Type B pancreatic cell (in vitro differentiated cells): ENCODE results near the gene CFAP410. TPM values are rescaled to one million over a fixed set of nuclear protein-coding genes. Genes with fewer than 3 reads are reported as not detected.

ENCODE experiments used
- DNase-seq: peaks from one replicate; pipeline ENCODE4 v3.0.0; 2021; ENCODE audit warnings: mixed read lengths; ENCODE audit not compliant: unreplicated experiment; ENCODE audit errors: extremely low spot score
- H3K27ac Mint-ChIP-seq: 2 replicates; pipeline ENCODE4 v1.8.0; 2021; ENCODE audit warnings: mild to moderate bottlenecking, mixed read lengths
- H3K27me3 Mint-ChIP-seq: 2 replicates; pipeline ENCODE4 v1.8.0; 2021; ENCODE audit warnings: mixed read lengths
- H3K36me3 Mint-ChIP-seq: 2 replicates; pipeline ENCODE4 v1.8.0; 2021; ENCODE audit warnings: mixed read lengths
- H3K4me1 Mint-ChIP-seq: one replicate; pipeline ENCODE4 v1.8.0; 2021; ENCODE audit warnings: mixed read lengths; ENCODE audit not compliant: unreplicated experiment
- H3K4me3 Mint-ChIP-seq: 2 replicates; pipeline ENCODE4 v1.8.0; 2021; ENCODE audit warnings: mild to moderate bottlenecking, mixed read lengths
- H3K9me3 Mint-ChIP-seq: 2 replicates; pipeline ENCODE4 v1.8.0; 2021; ENCODE audit warnings: mixed read lengths
- CTCF ChIP-seq: fragments of 200-600 bp; sonication (generic); conservative IDR thresholded peaks from 2 replicates; pipeline ENCODE4 v1.5.0; 2021; ENCODE audit warnings: antibody characterized with exemption, mild to moderate bottlenecking
- total RNA-seq: library from RNA; stranded (reverse); gene quantifications from 2 replicates; pipeline ENCODE4 v1.2.1, GENCODE V29; 2021; ENCODE audit warnings: low replicate concordance

CFAP410 gene
- total RNA-seq, 1 donor from 2014 or later: 15.1 TPM

GRCh38 chr21:44380876-44381275 lies 41.7 kb upstream of the CFAP410 start:
- H3K4me3 Mint-ChIP-seq: no peak overlapping the region
- peaks cover 17% of the 10 kb centered on the region for H3K27me3 Mint-ChIP-seq
- peak; percentile 54 for DNase-seq
- H3K4me1 Mint-ChIP-seq: no peaks in the 10 kb centered on the region
- peaks cover 4% of the 10 kb centered on the region for H3K9me3 Mint-ChIP-seq
- H3K36me3 Mint-ChIP-seq: peaks cover 4% of the 10 kb centered on the region
- peak overlapping the region; percentile 55 for H3K27ac Mint-ChIP-seq
- no peak for TF ChIP-seq CTCF

DNA sequence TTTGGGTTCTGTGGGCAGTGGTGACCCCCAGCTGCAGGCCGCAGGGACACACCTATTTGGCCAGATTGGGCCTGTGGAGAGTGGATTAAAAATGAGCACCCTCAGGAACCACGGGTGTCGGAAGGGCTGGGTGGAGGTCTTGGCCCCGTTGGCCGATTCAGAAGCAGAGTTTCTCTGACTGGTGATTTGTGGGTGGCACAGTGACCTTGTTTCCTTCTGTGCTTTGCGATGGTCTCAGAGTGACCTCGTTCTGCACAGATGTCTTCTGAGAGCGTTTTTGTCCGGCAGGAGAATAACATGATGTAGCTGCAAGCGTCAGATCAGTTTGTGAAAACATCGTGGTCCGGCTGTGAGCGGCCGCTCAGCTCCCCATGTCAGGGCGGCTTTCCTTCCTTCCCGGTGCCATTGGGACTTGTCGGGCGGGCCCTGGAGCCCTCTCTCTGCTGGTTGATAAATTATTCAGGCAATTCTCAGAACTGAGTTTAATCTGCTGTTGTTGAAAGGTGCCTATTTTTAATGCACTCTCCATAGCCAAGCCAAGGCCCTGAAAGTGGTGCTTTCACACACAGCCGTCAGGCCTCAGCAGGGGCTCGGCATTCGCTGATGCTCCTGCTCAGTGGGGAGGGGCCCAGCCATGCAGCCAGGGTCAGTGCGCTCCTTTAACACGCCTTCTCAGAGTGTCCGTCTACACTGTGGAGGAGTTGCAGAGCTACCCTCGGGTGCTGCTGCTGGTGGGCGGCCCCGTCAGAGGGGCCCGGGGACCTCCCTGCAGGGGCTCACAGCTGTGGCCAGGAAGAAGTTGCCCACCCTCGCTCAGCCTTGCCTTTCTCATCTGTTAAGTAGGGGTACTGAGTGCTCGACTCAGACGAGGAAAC lies 41.0 kb upstream of the CFAP410 start:
- Mint-ChIP-seq H3K27me3 (peaks cover 17% of the 10 kb centered on the region), H3K36me3 (peaks cover 4% of the 10 kb centered on the region), H3K4me1 (no peaks in the 10 kb centered on the region), H3K9me3 (peaks cover 9% of the 10 kb centered on the region), H3K27ac (no peak overlapping the region), H3K4me3 (no peak overlapping the region)
- peak; percentile 58 for DNase-seq
- no peak for TF ChIP-seq CTCF

DNA sequence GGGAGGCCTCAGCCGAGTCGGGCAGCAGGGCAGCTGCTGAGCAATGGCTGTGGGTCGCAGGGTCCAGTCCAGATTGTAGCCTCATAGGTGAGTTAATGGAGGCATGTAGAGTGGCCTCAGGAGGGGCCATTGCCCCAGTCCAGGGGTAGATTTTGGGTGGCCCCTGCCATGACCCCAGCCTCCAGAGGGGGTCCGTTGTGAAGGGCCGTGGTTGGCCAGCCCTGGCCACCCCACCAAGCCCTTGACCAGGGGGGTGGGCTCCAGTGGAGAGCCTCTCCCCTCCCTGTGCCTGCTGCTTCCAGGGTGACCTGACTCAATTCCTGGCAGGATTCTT lies 40.3 kb upstream of the CFAP410 start:
- no peak for DNase-seq
- H3K36me3 Mint-ChIP-seq: peaks cover 4% of the 10 kb centered on the region
- H3K4me3 Mint-ChIP-seq: no peak overlapping the region
- no peaks in the 10 kb centered on the region for H3K4me1 Mint-ChIP-seq
- no peak overlapping the region for H3K27ac Mint-ChIP-seq
- peaks cover 6% of the 10 kb centered on the region for H3K9me3 Mint-ChIP-seq
- TF ChIP-seq CTCF: no peak
- H3K27me3 Mint-ChIP-seq: peaks cover 17% of the 10 kb centered on the region

GRCh38 chr21:44378646-44379514 lies 39.7 kb upstream of the CFAP410 start:
- no peak for TF ChIP-seq CTCF
- no peaks in the 10 kb centered on the region for H3K4me1 Mint-ChIP-seq
- peak; percentile 64 for DNase-seq
- no peak overlapping the region for H3K4me3 Mint-ChIP-seq
- peaks cover 6% of the 10 kb centered on the region for H3K9me3 Mint-ChIP-seq
- peaks cover 17% of the 10 kb centered on the region for H3K27me3 Mint-ChIP-seq
- H3K36me3 Mint-ChIP-seq: peaks cover 4% of the 10 kb centered on the region
- H3K27ac Mint-ChIP-seq: no peak overlapping the region

DNA sequence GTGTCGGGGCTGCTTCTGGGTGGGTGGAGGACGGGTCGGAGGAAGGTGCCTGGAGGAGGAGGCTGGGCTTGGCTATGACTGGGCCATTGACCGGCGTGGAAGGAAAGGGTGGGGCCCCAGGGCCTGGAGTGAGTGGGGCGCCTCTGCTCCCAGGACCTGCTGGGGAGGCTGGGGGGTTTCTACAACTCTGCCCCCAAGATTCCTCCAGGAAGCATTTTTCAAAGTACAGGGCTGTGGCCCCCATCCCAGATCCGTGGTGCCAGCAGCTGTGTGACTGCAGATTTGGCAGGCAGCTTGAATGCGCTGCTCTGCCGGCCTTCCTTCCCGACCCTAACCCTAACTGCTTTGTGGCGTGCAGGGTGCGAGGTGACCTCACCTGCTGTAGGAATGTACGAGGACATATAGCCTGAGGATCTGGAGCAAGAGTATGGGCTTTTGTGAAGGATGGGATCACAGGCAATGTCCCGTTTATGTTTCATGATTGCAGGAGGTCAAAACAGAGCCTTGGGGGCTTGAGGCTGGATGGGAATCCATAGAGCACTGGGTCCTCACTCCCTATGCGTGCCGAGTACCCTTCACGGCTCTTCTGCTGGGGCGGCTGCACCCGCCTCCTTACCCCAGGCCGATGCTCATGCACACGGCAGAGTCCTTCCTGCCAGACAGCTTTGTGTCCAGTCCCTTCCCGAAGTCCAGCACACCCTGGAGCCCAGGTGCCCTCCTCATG lies 38.9 kb upstream of the CFAP410 start:
- no peak overlapping the region for H3K27ac Mint-ChIP-seq

More for the DNA sequence above, 38.9 kb upstream of the CFAP410 start:
- Mint-ChIP-seq H3K9me3 (peaks cover 6% of the 10 kb centered on the region), H3K27me3 (peaks cover 22% of the 10 kb centered on the region), H3K36me3 (peaks cover 4% of the 10 kb centered on the region), H3K4me3 (no peak overlapping the region), H3K4me1 (no peaks in the 10 kb centered on the region)
- TF ChIP-seq CTCF: no peak
- peak; percentile 58 for DNase-seq
